HepG2 (cell line): ENCODE data around the gene FAM229B. TPM values are rescaled to one million over a fixed set of nuclear protein-coding genes. Genes with fewer than 3 reads are reported as not detected.

ENCODE experiments used
- ASH2L ChIP-seq: fragments of 300-600, 200-600 bp; sonication (generic); IDR thresholded peaks from 2 replicates; pipeline ENCODE4 v1.7.0; 2017; ENCODE audit warnings: low read depth, mild to moderate bottlenecking, moderate library complexity, mixed read lengths, low read length; ENCODE audit not compliant: insufficient read length
- ELF3 ChIP-seq: IDR thresholded peaks from 2 replicates; pipeline ENCODE4 v1.6.1; 2016; ENCODE audit warnings: missing genetic modification reagents, missing compliant biosample characterization
- FOXK1 ChIP-seq: sonication (generic); formaldehyde crosslinking; IDR thresholded peaks from 2 replicates; pipeline ENCODE4 v1.4.0; 2020; ENCODE audit warnings: low read depth, missing genetic modification reagents, borderline replicate concordance
- ISX ChIP-seq: sonication (generic); formaldehyde crosslinking; conservative IDR thresholded peaks from 2 replicates; pipeline ENCODE4 v1.5.0; 2020; ENCODE audit warnings: missing genetic modification reagents
- KDM2A ChIP-seq: sonication (generic); formaldehyde crosslinking; IDR thresholded peaks from 2 replicates; pipeline ENCODE4 v1.4.0; 2020; ENCODE audit warnings: low read depth, missing genetic modification reagents, borderline replicate concordance
- KDM4B ChIP-seq: sonication (generic); formaldehyde crosslinking; IDR thresholded peaks from 2 replicates; pipeline ENCODE4 v1.4.0; 2020; ENCODE audit warnings: missing genetic modification reagents
- NPAS2 ChIP-seq: sonication (generic); formaldehyde crosslinking; IDR thresholded peaks from 2 replicates; pipeline ENCODE4 v1.8.0; 2022; ENCODE audit warnings: mild to moderate bottlenecking, missing genetic modification reagents, borderline replicate concordance
- SMARCC2 ChIP-seq: fragments of 450-650 bp; IDR thresholded peaks from 2 replicates; pipeline ENCODE4 v1.6.1; 2017; ENCODE audit warnings: antibody characterized with exemption, mild to moderate bottlenecking
- SSRP1 ChIP-seq: IDR thresholded peaks from 2 replicates; pipeline ENCODE4 v1.6.1; 2016; ENCODE audit warnings: control low read depth
- WIZ ChIP-seq: sonication (generic); formaldehyde crosslinking; IDR thresholded peaks from 2 replicates; pipeline ENCODE4 v1.5.1; 2020; ENCODE audit warnings: mild to moderate bottlenecking, missing genetic modification reagents
- ZFP62 ChIP-seq: sonication (generic); formaldehyde crosslinking; IDR thresholded peaks from 2 replicates; pipeline ENCODE4 v1.4.0; 2020; ENCODE audit warnings: missing genetic modification reagents
- ZNF337 ChIP-seq: sonication (generic); formaldehyde crosslinking; IDR thresholded peaks from 2 replicates; pipeline ENCODE4 v1.5.1; 2020; ENCODE audit warnings: missing genetic modification reagents, low read depth, mild to moderate bottlenecking, borderline replicate concordance
- ZNF343 ChIP-seq: sonication (generic); formaldehyde crosslinking; IDR thresholded peaks from 2 replicates; pipeline ENCODE4 v1.4.0; 2020; ENCODE audit warnings: mild to moderate bottlenecking, missing genetic modification reagents
- ZNF451 ChIP-seq: sonication (generic); formaldehyde crosslinking; IDR thresholded peaks from 2 replicates; pipeline ENCODE4 v1.5.0; 2020; ENCODE audit warnings: mild to moderate bottlenecking, missing genetic modification reagents
- ZNF616 ChIP-seq: sonication (generic); formaldehyde crosslinking; IDR thresholded peaks from 2 replicates; pipeline ENCODE4 v1.5.0; 2020; ENCODE audit warnings: low read depth, mild to moderate bottlenecking, missing genetic modification reagents
- ZNF775 ChIP-seq: sonication (generic); formaldehyde crosslinking; IDR thresholded peaks from 2 replicates; pipeline ENCODE4 v1.4.0; 2020; ENCODE audit warnings: missing genetic modification reagents, mild to moderate bottlenecking, moderate library complexity, borderline replicate concordance
- ZNF782 ChIP-seq: sonication (generic); formaldehyde crosslinking; IDR thresholded peaks from 2 replicates; pipeline ENCODE4 v1.4.0; 2020; ENCODE audit warnings: missing genetic modification reagents, mild to moderate bottlenecking, borderline replicate concordance
- ZNF788 ChIP-seq: sonication (generic); formaldehyde crosslinking; IDR thresholded peaks from 2 replicates; pipeline ENCODE4 v1.5.0; 2020; ENCODE audit warnings: mild to moderate bottlenecking, missing genetic modification reagents, borderline replicate concordance
- polyA plus RNA-seq, 8 experiments: library from polyadenylated mRNA; depleted of rRNA in 3 of 8; stranded (reverse) in 7 of 8; unstranded in 1 of 8; fragments of >200 nt; fragmentation: Illumina TruSeq in 4 of 8; extraction: Trizol in 4 of 8; gene quantifications; 2 replicates each; pipeline versions ENCODE4 v1.2.1 to v1.2.3, GENCODE V29; 2011 to 2016; ENCODE audit warnings: low read depth in 4 of 8, missing spikeins in 1 of 8, mixed read lengths in 1 of 8; ENCODE audit not compliant: insufficient read depth in 1 of 8
- total RNA-seq, 5 experiments: library from RNA; depleted of rRNA; stranded (reverse); fragments of >200 nt; fragmentation: Illumina TruSeq; extraction: Trizol; gene quantifications; 2 replicates each; pipeline ENCODE4 v1.2.3, GENCODE V29; 2016; ENCODE audit warnings: low read depth in 1 of 5
- TF ChIP-seq, protein P1 (sequence below): sonication (generic); formaldehyde crosslinking; IDR thresholded peaks from 2 replicates; pipeline ENCODE4 v1.8.1; 2023; ENCODE audit warnings: mild to moderate bottlenecking, inconsistent platforms, moderate library complexity, missing genetic modification reagents, borderline replicate concordance
- TF ChIP-seq, protein P2 (sequence below): IDR thresholded peaks from 2 replicates; pipeline ENCODE4 v1.6.1; 2012; ENCODE audit warnings: low read depth, low read length, improper control_type of control experiment
- TF ChIP-seq, protein P3 (sequence below): sonication (generic); formaldehyde crosslinking; IDR thresholded peaks from 2 replicates; pipeline ENCODE4 v1.5.1; 2020; ENCODE audit warnings: missing genetic modification reagents, mild to moderate bottlenecking, borderline replicate concordance
- TF ChIP-seq, protein P4 (sequence below): IDR thresholded peaks from 2 replicates; pipeline ENCODE4 v1.6.1; 2016; ENCODE audit warnings: missing compliant biosample characterization, missing genetic modification reagents, borderline replicate concordance

The FAM229B gene
- total and polyA plus RNA-seq, 2 of the 13 experiments (the other 11 are each of a cell fraction or from before 2014, with no cell fraction given), result 11.3 to 19.5 TPM

DNA sequence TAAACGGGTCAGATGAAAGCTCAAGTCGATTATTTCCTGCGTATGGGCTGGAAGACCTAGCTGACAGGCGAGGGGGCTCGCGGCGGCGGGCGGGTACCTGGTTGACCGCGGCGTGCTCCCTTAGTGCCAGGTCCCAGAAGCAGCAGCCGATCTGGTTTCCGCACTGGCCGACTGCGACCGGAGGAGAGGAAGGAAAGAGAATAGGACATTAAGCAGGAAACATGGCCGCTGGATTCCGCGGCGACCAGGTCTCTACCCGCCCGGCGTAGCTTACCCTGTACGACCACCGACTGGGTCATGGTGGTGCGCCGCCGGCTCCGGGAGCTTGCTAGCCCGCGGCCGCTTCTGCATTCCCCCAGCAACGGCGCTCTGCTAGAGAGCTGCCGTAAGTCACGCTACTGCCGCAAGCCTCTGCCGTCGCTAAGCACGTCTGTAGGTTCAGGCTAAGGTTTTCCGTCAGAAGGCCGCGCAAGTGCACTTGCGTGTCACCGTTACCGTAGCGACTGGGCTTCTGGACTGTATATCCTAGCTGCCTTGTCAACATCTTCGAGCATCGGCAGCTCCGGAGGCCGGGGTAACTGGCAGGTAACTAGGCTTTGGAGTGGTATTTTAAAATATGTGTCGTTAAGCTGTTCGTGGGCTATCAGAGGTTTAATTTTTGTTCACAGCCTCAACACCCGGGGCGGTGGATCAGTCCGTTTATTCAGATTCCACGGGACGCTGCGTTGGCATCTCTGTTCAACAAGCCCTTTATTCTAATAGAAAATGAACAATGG lies at the start of gene FAM229B, which contains the start of gene TUBE1 (continued):
- TF ChIP-seq KDM2A (CRISPR knock-in tag), result peak; percentile 85
- TF ChIP-seq ZNF616 (CRISPR knock-in tag), result 0 out of 2 replicates have a peak, but pooled peaks have one; percentile 47
- no peak for TF ChIP-seq SMARCC2
- TF ChIP-seq NPAS2 (CRISPR knock-in tag), result no peak
- TF ChIP-seq, protein P1, sequence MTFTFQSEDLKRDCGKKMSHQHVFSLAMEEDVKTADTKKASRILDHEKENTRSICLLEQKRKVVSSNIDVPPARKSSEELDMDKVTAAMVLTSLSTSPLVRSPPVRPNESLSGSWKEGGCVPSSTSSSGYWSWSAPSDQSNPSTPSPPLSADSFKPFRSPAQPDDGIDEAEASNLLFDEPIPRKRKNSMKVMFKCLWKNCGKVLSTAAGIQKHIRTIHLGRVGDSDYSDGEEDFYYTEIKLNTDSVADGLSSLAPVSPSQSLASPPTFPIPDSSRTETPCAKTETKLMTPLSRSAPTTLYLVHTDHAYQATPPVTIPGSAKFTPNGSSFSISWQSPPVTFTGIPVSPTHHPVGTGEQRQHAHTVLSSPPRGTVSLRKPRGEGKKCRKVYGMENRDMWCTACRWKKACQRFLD (CRISPR knock-in tag), result peak; percentile 41; the same call in 1 of the 2 replicates
- 0 out of 2 replicates have a peak, but pooled peaks have one; percentile 8 for TF ChIP-seq ISX (CRISPR knock-in tag)
- no peak; the same call in 1 of the 2 replicates for TF ChIP-seq ZNF782 (CRISPR knock-in tag)
- peak; percentile 67 for TF ChIP-seq ELF3 (CRISPR knock-in tag)
- no peak; the same call in 1 of the 2 replicates for TF ChIP-seq ZNF775 (CRISPR knock-in tag)
- peak; percentile 81; the same call in 1 of the 2 replicates for TF ChIP-seq ZNF337 (CRISPR knock-in tag)
- peak; percentile 82 for TF ChIP-seq WIZ (CRISPR knock-in tag)
- no peak for TF ChIP-seq ZFP62 (CRISPR knock-in tag)
- peak; percentile 83 for TF ChIP-seq ASH2L
- no peak; the same call in 1 of the 2 replicates for TF ChIP-seq SSRP1 (CRISPR knock-in tag)
- TF ChIP-seq FOXK1 (CRISPR knock-in tag), result peak; percentile 66; the same call in 1 of the 2 replicates
- TF ChIP-seq, protein P2, sequence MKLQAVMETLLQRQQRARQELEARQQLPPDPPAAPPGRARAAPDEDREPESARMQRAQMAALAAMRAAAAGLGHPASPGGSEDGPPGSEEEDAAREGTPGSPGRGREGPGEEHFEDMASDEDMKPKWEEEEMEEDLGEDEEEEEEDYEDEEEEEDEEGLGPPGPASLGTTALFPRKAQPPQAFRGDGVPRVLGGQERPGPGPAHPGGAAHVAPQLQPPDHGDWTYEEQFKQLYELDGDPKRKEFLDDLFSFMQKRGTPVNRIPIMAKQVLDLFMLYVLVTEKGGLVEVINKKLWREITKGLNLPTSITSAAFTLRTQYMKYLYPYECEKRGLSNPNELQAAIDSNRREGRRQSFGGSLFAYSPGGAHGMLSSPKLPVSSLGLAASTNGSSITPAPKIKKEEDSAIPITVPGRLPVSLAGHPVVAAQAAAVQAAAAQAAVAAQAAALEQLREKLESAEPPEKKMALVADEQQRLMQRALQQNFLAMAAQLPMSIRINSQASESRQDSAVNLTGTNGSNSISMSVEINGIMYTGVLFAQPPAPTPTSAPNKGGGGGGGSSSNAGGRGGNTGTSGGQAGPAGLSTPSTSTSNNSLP, result no peak
- peak; percentile 36; the same call in 1 of the 2 replicates for TF ChIP-seq ZNF451
- TF ChIP-seq, protein P3, sequence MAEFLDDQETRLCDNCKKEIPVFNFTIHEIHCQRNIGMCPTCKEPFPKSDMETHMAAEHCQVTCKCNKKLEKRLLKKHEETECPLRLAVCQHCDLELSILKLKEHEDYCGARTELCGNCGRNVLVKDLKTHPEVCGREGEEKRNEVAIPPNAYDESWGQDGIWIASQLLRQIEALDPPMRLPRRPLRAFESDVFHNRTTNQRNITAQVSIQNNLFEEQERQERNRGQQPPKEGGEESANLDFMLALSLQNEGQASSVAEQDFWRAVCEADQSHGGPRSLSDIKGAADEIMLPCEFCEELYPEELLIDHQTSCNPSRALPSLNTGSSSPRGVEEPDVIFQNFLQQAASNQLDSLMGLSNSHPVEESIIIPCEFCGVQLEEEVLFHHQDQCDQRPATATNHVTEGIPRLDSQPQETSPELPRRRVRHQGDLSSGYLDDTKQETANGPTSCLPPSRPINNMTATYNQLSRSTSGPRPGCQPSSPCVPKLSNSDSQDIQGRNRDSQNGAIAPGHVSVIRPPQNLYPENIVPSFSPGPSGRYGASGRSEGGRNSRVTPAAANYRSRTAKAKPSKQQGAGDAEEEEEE (CRISPR knock-in tag), result no peak
- TF ChIP-seq KDM4B (CRISPR knock-in tag), result peak; percentile 79
- peak; percentile 61; the same call in 1 of the 2 replicates for TF ChIP-seq ZNF788 (CRISPR knock-in tag)
- TF ChIP-seq ZNF343 (CRISPR knock-in tag), result 0 out of 2 replicates have a peak, but pooled peaks have one; percentile 57
- TF ChIP-seq, protein P4, sequence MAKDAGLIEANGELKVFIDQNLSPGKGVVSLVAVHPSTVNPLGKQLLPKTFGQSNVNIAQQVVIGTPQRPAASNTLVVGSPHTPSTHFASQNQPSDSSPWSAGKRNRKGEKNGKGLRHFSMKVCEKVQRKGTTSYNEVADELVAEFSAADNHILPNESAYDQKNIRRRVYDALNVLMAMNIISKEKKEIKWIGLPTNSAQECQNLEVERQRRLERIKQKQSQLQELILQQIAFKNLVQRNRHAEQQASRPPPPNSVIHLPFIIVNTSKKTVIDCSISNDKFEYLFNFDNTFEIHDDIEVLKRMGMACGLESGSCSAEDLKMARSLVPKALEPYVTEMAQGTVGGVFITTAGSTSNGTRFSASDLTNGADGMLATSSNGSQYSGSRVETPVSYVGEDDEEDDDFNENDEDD (CRISPR knock-in tag), result 0 out of 2 replicates have a peak, but pooled peaks have one; percentile 53
